Measurements from ENCODE around the gene ANO8. TPM values are rescaled to one million over a fixed set of nuclear protein-coding genes. Genes with fewer than 3 reads are reported as not detected.
"Not testable (repeated sequence)": the region's sequence is repeated elsewhere in the genome, so short reads cannot be mapped to it uniquely, and the experiment has no call there.

Gene ANO8
- total and polyA plus RNA-seq, 2 experiments from 2014 or later: 4.5 to 24.9 TPM

- Histone ChIP-seq H3K27me3 (ENCODE audit: insufficient read depth) (no peaks in the 10 kb centered on the region), H2AFZ (no peak overlapping the region), H3K4me2 (no peak overlapping the region), H3K9me2 (ENCODE audit: insufficient read depth) (no peaks in the 10 kb centered on the region), H3K79me2 (replicated peaks; ENCODE audit: insufficient read depth) (peaks cover 15% of the 10 kb centered on the region), H3F3A (replicated peaks; ENCODE audit: low read depth) (peaks cover 18% of the 10 kb centered on the region), H3K36me3 (ENCODE audit: insufficient read depth) (no peaks in the 10 kb centered on the region; the same call in 1 of the 2 replicates), H4K20me1 (replicated peaks; ENCODE audit: insufficient read depth) (peaks cover 3% of the 10 kb centered on the region), H3K27ac (ENCODE audit: low read depth) (0 out of 2 replicates have a peak overlapping the region, but pooled peaks have one; percentile 69), H3K4me3 (no peak overlapping the region), H3K4me1 (ENCODE audit: insufficient read depth) (peaks cover 15% of the 10 kb centered on the region)
- peaks cover 31% of the 10 kb centered on the region for H3K36me3 Mint-ChIP-seq (ENCODE audit: low read depth)
- H3K9me3 Mint-ChIP-seq: peaks cover 10% of the 10 kb centered on the region; the same call in 2 of the 3 replicates
- peaks cover 13% of the 10 kb centered on the region for H3K27me3 Mint-ChIP-seq (ENCODE audit: insufficient read depth, low read depth, poor library complexity)
- H3K4me3 Mint-ChIP-seq: no peak overlapping the region
- DNase-seq (ENCODE audit: low spot score) (no peak), ATAC-seq (no peak)
- H3K27ac Mint-ChIP-seq: no peak overlapping the region
- peaks cover 9% of the 10 kb centered on the region for H3K4me1 Mint-ChIP-seq
- no peak for TF ChIP-seq EZH2 (IDR thresholded peaks at IDR 0.05; ENCODE audit: low read depth, unreplicated experiment)
- no peak for TF ChIP-seq ZNF114 (CRISPR knock-in tag; IDR thresholded peaks at IDR 0.05)
- no peak for TF ChIP-seq POLR2AphosphoS5 (IDR thresholded peaks at IDR 0.05; ENCODE audit: low read depth)
- no peak for TF ChIP-seq EZH2phosphoT487 (IDR thresholded peaks at IDR 0.05; ENCODE audit: unreplicated experiment)
- TF ChIP-seq JUNB (IDR thresholded peaks at IDR 0.05; ENCODE audit: unreplicated experiment): no peak
- no peak for TF ChIP-seq NANOG (IDR thresholded peaks at IDR 0.05; ENCODE audit: borderline replicate concordance)
- TF ChIP-seq ETS1 (IDR thresholded peaks at IDR 0.05): no peak
Observed at GRCh38 chr19:17296976-17297375, 37.7 kb downstream of the ANO8 start.

GRCh38 chr19:17296273-17296672 lies 38.4 kb downstream of the ANO8 start:
- Histone ChIP-seq H2AFZ (no peak overlapping the region), H3K27me3 (ENCODE audit: insufficient read depth) (no peaks in the 10 kb centered on the region), H3K36me3 (ENCODE audit: insufficient read depth) (no peaks in the 10 kb centered on the region; the same call in 1 of the 2 replicates), H3K79me2 (replicated peaks; ENCODE audit: insufficient read depth) (peaks cover 15% of the 10 kb centered on the region), H3K4me2 (no peak overlapping the region), H3K4me3 (no peak overlapping the region), H3K27ac (ENCODE audit: low read depth) (peak overlapping the region; percentile 69; the same call in 1 of the 2 replicates), H3K4me1 (ENCODE audit: insufficient read depth) (peaks cover 11% of the 10 kb centered on the region), H3K9me2 (ENCODE audit: insufficient read depth) (no peaks in the 10 kb centered on the region), H3F3A (replicated peaks; ENCODE audit: low read depth) (peaks cover 12% of the 10 kb centered on the region; the same call in 1 of the 2 replicates), H4K20me1 (replicated peaks; ENCODE audit: insufficient read depth) (no peaks in the 10 kb centered on the region; the same call in 1 of the 2 replicates)
- DNase-seq (ENCODE audit: low spot score): no peak
- peaks cover 31% of the 10 kb centered on the region for H3K36me3 Mint-ChIP-seq (ENCODE audit: low read depth)
- H3K9me3 Mint-ChIP-seq: peaks cover 10% of the 10 kb centered on the region; the same call in 2 of the 3 replicates
- peaks cover 6% of the 10 kb centered on the region; the same call in 2 of the 3 replicates for H3K4me1 Mint-ChIP-seq
- H3K27ac Mint-ChIP-seq: no peak overlapping the region
- no peak overlapping the region for H3K4me3 Mint-ChIP-seq
- TF ChIP-seq CTCF (conservative IDR thresholded peaks at IDR 0.05; ENCODE audit: low read depth in 2 of 2) (peak in 1 of 2 experiments; percentile 28; a peak in 1 of 4 replicates), ETS1 (IDR thresholded peaks at IDR 0.05) (no peak), ZNF331 (CRISPR knock-in tag; IDR thresholded peaks at IDR 0.05; ENCODE audit: low read depth) (no peak)
- ATAC-seq: no peak
- H3K27me3 Mint-ChIP-seq (ENCODE audit: insufficient read depth, low read depth, poor library complexity): peaks cover 14% of the 10 kb centered on the region

DNA sequence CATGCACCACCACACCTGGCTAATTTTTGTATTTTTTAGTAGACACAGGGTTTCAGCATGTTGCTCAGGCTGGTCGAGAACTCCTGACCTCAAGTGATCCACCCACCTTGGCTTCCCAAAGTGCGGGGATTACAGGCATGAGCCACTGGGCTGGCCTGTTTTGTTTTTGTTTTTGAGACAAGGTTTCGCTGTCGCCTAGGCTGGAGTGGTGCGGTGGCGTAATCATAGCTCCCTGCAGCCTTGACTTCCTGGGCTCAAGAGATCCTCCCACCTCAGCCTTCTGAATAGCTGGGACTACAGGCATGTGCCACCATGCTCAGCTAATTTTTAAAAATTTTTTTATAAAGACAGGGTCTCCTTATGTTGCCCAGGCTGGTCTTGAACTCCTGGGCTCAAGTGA lies 39.1 kb downstream of the ANO8 start:
- H2AFZ ChIP-seq; ATAC-seq; H3K27ac Mint-ChIP-seq; H4K20me1 ChIP-seq (replicated peaks; ENCODE audit: insufficient read depth); DNase-seq (ENCODE audit: low spot score); H3K9me2 ChIP-seq (ENCODE audit: insufficient read depth); H3K4me3 ChIP-seq; H3K4me1 Mint-ChIP-seq; H3K36me3 ChIP-seq (ENCODE audit: insufficient read depth); H3K4me3 Mint-ChIP-seq; H3K27me3 ChIP-seq (ENCODE audit: insufficient read depth); H3K4me2 ChIP-seq: not testable (repeated sequence)
- Mint-ChIP-seq H3K36me3 (ENCODE audit: low read depth) (peaks cover 31% of the 10 kb centered on the region), H3K9me3 (peaks cover 10% of the 10 kb centered on the region; the same call in 2 of the 3 replicates), H3K27me3 (ENCODE audit: insufficient read depth, low read depth, poor library complexity) (peaks cover 14% of the 10 kb centered on the region)
- Histone ChIP-seq H3K4me1 (ENCODE audit: insufficient read depth) (peaks cover 11% of the 10 kb centered on the region), H3F3A (replicated peaks; ENCODE audit: low read depth) (peaks cover 12% of the 10 kb centered on the region), H3K27ac (ENCODE audit: low read depth) (peak overlapping the region; percentile 69; the same call in 1 of the 2 replicates), H3K79me2 (replicated peaks; ENCODE audit: insufficient read depth) (peaks cover 15% of the 10 kb centered on the region)
